IPS-18a (cell line): ENCODE data around the gene AKAP5.

Experiments
- H3K27ac ChIP-seq: one replicate; pipeline ENCODE4 v1.5.1; 2013; ENCODE audit warnings: low read length
- H3K27me3 ChIP-seq: one replicate; pipeline ENCODE4 v1.6.1; 2013; ENCODE audit warnings: mild to moderate bottlenecking, low read length; ENCODE audit not compliant: control insufficient read depth, insufficient read depth
- H3K36me3 ChIP-seq: one replicate; pipeline ENCODE4 v1.6.1; 2013; ENCODE audit warnings: low read depth, low read length; ENCODE audit not compliant: control insufficient read depth
- H3K4me1 ChIP-seq: one replicate; pipeline ENCODE4 v1.6.1; 2013; ENCODE audit warnings: low read depth, low read length; ENCODE audit not compliant: control insufficient read depth
- H3K4me3 ChIP-seq: one replicate; pipeline ENCODE4 v1.5.1; 2013; ENCODE audit warnings: low read length
- H3K9ac ChIP-seq: one replicate; pipeline ENCODE4 v1.6.1; 2013; ENCODE audit warnings: mild to moderate bottlenecking, low read length, moderate library complexity
- H3K9me3 ChIP-seq: one replicate; pipeline ENCODE4 v1.6.1; 2013; ENCODE audit warnings: low read depth, low read length; ENCODE audit not compliant: control insufficient read depth

AKAP5 gene

GRCh38 chr14:64520699-64521098 lies 55.4 kb downstream of the AKAP5 start:
- Histone ChIP-seq H3K9ac (no peak overlapping the region), H3K27me3 (no peaks in the 10 kb centered on the region), H3K4me3 (no peak overlapping the region), H3K27ac (no peak overlapping the region), H3K4me1 (no peaks in the 10 kb centered on the region), H3K9me3 (no peaks in the 10 kb centered on the region), H3K36me3 (peaks cover 17% of the 10 kb centered on the region)

- H3K4me3 ChIP-seq: no peak overlapping the region
- no peak overlapping the region for H3K27ac ChIP-seq
- no peak overlapping the region for H3K9ac ChIP-seq
- peaks cover 17% of the 10 kb centered on the region for H3K36me3 ChIP-seq
- H3K4me1 ChIP-seq: no peaks in the 10 kb centered on the region
- H3K9me3 ChIP-seq: no peaks in the 10 kb centered on the region
- H3K27me3 ChIP-seq: no peaks in the 10 kb centered on the region
Measured at GRCh38 chr14:64522591-64523355, 57.5 kb downstream of the AKAP5 start.
